NK-92 treated with Interleukin-12 subunit alpha and Interleukin-12 subunit beta, amount 100 ng/mL, for 24 hours (cell line): Measurements from ENCODE around the gene HELZ.

Experiments used
- DNase-seq: peaks from one replicate; lab custom pipeline; 2025; lab: John Stamatoyannopoulos, UW

HELZ gene

GRCh38 chr17:67078292-67078691 is 166.7 kb downstream of the HELZ start:
- no peak for DNase-seq

- DNase-seq: no peak
These were observed 168.7 kb downstream of the HELZ start for GRCh38 chr17:67076290-67076689.

- DNase-seq: no peak
These were observed 170.2 kb downstream of the HELZ start for GRCh38 chr17:67074781-67075180.

- DNase-seq: no peak
These were observed 172.1 kb downstream of the HELZ start for GRCh38 chr17:67072885-67073284.

- DNase-seq: no peak
These were observed 173.4 kb downstream of the HELZ start for GRCh38 chr17:67071595-67071994.

GRCh38 chr17:67069603-67070136 is 175.3 kb downstream of the HELZ start:
- DNase-seq: no peak

GRCh38 chr17:67068999-67069398 is 176.0 kb downstream of the HELZ start:
- DNase-seq: no peak

GRCh38 chr17:67067571-67068482 is 177.2 kb downstream of the HELZ start:
- no peak for DNase-seq

GRCh38 chr17:67066717-67067116 is 178.3 kb downstream of the HELZ start:
- DNase-seq: no peak

GRCh38 chr17:67063141-67063540 is 181.9 kb downstream of the HELZ start:
- no peak for DNase-seq

GRCh38 chr17:67059372-67059771 is 185.6 kb downstream of the HELZ start:
- DNase-seq: no peak

GRCh38 chr17:67058036-67058435 is 187.0 kb downstream of the HELZ start:
- no peak for DNase-seq

GRCh38 chr17:67056746-67057490 is 188.1 kb downstream of the HELZ start:
- no peak for DNase-seq

- no peak for DNase-seq
These were observed 188.9 kb downstream of the HELZ start for GRCh38 chr17:67055811-67056745.

GRCh38 chr17:67055041-67055443 is 190.0 kb downstream of the HELZ start:
- no peak for DNase-seq

GRCh38 chr17:67054608-67055007 is 190.4 kb downstream of the HELZ start:
- DNase-seq: no peak

GRCh38 chr17:67054011-67054591 is 190.9 kb downstream of the HELZ start:
- no peak for DNase-seq

GRCh38 chr17:67053438-67054000 is 191.5 kb downstream of the HELZ start:
- no peak for DNase-seq

- DNase-seq: no peak
These were observed 192.1 kb downstream of the HELZ start for GRCh38 chr17:67052720-67053437.

GRCh38 chr17:67051837-67052236 is 193.2 kb downstream of the HELZ start:
- no peak for DNase-seq
